GM19328 (cell line): ENCODE data around the gene RPTOR.

Experiments used
- ATAC-seq: cut with Tn5 transposase; IDR thresholded peaks from one replicate; pipeline ENCODE4 v1.9.1; 2021; ENCODE audit warnings: mild to moderate bottlenecking, moderate library complexity; ENCODE audit not compliant: unreplicated experiment

The RPTOR gene

GRCh38 chr17:80585890-80586845, 41.5 kb downstream of the RPTOR start:
- ATAC-seq: no peak

DNA sequence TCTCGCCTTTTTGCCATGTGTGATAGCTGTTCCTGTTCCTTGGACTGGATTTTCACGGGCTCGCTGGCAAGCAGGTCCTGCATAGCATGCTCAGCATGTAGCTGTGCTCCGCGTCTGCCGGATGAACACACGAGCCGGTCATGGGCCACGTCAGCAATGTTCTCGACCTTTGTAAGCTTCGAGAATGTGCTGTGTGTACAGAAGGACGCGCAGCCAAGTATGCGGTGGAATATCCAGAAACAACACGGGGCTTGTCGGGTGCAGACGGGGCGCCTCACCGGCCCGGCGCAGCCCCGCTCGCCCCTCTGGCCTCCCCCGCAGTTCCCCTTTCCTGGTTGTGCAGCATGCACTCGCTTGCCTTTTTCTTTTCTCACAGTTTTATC, 42.2 kb downstream of the RPTOR start:
- ATAC-seq: no peak

- ATAC-seq: no peak
Observed at GRCh38 chr17:80588702-80589383, 44.2 kb downstream of the RPTOR start.

DNA sequence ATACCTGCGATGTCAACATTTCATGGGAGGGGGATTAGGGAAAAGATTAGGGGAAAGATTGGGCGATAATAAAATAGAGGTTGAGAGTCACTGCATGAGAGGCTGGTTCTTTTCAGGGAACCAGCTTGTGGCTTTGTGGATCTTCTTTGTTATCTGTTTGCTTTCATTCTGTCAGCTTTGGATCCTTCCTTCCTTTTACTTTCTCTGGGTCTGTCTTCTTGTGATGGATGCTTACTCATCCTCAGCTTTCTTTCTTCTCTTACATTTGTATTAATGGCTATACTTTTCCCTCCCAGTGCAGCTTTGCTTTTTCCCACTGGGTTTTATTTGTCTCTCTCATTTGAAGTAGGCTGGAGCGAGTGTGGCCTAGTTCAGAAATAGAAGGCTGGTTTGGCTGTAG, 47.1 kb downstream of the RPTOR start:
- ATAC-seq: no peak

DNA sequence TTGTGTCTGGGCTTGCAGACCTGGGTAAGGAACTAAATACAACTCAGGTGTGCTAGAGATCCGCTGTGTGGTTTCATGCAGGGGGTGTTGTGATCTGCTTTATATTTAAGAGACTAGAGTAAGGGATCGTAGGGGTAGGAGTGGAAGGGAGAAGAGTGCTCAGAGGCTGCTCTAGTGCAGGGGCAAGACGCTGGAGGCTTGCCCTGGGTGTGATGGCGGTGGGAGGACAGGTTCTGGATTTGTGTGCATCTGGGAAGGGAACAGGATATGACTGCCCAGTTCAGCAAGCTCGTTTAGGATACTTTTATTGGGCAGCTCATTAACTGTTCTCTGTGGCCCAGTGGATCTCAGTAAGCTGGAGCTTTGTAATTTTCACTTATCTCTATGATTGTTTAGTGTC, 47.6 kb downstream of the RPTOR start:
- ATAC-seq: no peak

GRCh38 chr17:80593181-80593580, 48.5 kb downstream of the RPTOR start:
- no peak for ATAC-seq

- ATAC-seq: no peak
Observed at GRCh38 chr17:80594431-80595269, 50.0 kb downstream of the RPTOR start.

DNA sequence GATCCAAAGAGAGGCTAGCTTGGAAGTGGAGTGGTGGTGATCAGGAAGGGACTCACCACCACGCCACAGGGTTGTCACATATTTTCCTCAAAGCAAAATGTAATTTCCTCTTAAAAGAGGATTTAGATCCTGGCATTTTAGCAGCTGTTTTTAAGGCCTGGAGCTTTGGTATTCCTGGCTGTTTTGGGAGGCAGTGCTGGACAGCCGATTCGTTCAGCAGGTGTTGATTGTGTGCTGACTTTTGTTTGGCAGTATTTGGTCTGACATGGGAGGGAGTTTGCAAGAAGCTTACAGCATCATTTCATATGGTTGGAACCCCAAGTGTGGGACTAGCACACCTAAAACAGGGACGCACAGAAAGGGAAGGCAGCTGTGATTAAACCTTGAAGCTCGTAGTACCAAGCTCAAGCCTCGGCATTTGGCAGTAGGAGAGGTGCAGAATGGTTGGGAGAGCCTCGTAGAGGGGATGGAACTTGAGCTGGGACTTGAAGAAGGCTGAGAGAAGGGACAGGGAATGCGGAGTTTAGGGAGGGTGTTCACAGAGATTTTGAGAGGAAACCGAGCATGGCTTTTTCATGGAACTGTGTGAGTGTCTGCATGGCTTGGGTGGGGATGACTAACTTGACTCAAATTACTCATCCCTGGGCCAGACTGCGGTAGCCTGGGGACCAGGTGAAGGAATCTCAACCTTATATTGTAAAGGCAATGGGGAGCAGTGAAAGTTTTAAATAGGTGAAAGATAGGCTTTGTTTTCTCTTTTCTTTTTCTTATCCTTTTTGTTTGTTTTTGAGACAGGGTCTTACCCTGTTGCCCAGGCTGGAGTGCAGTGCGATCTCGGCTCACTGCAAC, 52.3 kb downstream of the RPTOR start:
- no peak for ATAC-seq

- no peak for ATAC-seq
Observed at GRCh38 chr17:80598813-80599545, 54.3 kb downstream of the RPTOR start.

GRCh38 chr17:80599546-80600305, 55.1 kb downstream of the RPTOR start:
- ATAC-seq: no peak

GRCh38 chr17:80601146-80601545, 56.5 kb downstream of the RPTOR start:
- ATAC-seq: no peak

- no peak for ATAC-seq
Observed at GRCh38 chr17:80603396-80603795, 58.8 kb downstream of the RPTOR start.

GRCh38 chr17:80604009-80604669, 59.5 kb downstream of the RPTOR start:
- ATAC-seq: no peak

DNA sequence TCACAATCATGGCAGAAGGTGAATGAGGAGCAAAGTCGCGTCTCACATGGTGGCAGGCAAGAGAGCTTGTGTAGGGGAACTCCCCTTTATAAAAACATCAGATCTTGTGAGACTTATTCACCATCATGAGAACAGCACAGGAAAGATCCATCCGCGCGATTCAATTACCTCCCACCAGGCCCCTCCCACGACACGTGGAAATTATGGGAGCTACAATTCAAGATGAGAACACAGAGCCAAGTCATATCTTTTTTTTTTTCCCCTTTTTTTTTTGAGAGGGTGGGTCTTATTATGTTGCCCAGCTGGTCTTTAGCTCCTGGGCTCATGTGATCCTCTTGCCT, 60.0 kb downstream of the RPTOR start:
- ATAC-seq: no peak

GRCh38 chr17:80605326-80606066, 60.9 kb downstream of the RPTOR start:
- peak; percentile 75 for ATAC-seq

DNA sequence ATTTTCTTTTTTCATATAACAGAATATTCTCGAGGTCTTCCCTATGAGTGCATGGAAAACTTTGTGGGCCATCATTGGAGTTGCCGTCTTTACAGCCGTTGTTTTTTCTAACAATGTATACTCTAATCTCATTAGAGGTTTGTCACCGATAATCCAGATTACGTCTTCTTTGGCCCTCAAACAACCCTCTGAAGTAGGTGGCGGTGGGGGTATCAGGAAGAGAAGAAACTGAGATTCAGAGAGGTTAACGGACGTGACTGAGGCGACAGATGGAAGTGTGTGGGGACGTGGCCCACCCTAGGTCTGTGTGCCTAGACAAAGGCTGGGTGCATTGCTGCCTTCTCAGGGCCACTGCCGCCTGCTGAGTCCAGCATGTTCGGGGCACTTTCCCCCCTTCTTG, 63.7 kb downstream of the RPTOR start:
- no peak for ATAC-seq

GRCh38 chr17:80609757-80610156, 65.1 kb downstream of the RPTOR start:
- no peak for ATAC-seq

DNA sequence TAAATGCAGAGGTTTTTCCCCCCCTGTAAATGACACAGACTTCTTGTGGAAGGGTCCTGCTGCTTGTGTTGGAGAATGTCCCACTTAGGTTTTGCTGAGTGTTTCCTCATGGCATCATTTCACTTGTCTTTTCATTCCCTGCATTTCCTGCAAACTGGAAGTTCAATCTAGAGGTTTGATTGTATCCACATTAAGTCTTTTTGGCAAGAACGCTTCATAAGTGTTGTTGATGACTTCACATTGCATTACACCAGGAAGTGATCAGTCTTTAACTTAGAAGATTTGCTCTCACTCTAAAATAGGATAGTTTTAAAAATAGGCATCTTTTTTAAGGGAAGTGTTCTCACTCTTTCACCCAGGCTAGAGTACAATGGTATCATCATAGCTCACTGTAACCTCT, 67.2 kb downstream of the RPTOR start:
- no peak for ATAC-seq
